GM19397 (cell line): ENCODE measurements around the gene ALPL.
"Not testable (repeated sequence)": the region's sequence is repeated elsewhere in the genome, so short reads cannot be mapped to it uniquely, and the experiment has no call there.

Source experiments
- ATAC-seq: cut with Tn5 transposase; IDR thresholded peaks from one replicate; pipeline ENCODE4 v1.9.1; 2021; ENCODE audit warnings: mild to moderate bottlenecking, moderate library complexity; ENCODE audit not compliant: unreplicated experiment

Gene ALPL

DNA sequence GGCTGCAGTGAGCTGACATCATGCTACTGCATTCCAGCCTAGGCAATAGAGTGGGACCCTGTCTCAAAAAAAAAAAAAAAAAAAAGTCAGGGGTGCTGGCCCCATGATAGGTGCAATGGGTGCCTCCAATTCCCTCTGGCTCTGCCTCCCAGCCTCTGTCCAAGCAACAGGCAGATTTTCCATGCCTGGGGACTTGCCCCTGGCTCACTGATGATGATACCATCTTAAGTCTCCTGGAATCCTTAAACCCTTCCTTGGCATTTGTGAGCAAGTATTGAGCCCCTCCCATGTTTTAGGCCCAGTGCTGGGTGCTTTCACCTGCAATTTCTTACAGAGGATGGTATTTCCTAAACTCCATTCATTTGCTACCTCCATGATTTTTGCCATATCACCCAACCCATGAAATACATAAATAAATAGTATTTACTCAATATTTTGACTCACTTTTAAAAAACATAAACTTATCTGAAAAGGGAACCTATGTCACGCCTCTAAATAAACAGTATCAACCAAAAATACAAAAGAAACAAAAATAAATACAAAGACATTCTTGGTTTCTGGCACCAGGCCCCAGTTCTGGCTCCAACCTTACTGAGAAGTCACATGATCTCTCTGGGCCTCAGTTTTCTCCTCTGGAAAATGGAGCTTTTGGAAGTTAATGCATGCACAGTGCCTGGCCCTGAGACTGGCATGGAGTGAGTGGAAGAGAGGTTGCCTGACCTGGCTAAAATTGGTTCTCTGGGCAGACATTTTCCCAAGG, 1.5 kb upstream of the ALPL start:
- ATAC-seq, result no peak

DNA sequence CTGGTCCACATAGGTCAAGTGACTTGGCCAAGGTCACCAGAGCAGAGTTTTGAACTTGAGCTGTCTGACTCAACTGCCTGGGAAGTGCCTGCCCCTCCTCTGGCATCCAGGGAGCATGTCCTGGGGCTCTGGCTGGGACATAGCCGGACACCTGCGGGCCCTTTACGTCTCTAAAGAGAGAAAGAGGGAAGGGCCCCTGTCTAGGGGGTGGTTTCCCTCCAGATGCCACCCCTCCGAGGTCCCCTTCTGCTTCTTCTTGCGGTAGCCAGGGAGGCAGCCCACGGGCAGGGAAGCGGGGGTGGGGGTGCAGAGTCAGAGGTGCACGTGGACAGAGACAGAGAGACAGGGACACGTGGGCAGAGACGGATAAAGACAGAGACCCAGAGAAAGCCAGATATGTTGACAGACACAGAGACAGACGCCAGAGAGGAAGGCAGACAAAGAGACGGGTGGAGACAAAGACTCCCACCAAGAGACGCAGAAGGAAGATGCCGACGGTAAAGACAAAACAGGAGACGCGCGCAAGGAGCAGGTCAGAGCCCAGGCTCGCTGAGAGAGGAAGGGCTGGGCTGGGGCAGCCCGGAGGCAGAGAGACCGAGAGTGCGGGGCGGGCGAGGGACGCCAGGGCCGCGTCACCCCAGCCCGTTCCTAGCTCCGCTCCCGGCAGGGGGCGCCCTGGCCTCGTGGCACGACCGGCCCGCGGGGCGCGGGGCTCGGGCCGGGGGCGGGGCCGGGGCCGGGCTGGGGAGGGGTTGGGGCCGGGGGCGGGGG, 458 bp upstream of the ALPL start:
- ATAC-seq, result no peak

DNA sequence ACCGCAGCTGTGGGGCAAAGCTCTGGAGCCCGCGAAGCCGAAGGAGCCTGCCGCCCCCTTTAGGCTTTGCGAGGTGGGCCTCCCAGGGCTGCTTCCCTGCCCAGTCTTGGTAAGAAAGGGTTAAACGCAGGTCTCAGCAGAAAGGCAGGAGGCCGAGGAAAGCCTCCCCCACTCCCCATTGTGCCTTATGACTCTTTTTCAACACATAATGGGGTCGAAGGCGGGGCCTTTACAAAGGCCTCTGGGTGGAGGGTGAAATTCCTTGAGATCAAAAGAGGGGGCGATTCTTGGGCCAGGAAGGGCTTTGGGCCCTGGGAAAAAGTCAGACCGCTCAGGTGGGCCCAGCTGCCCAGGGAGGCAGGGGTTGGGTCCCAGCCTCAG, 880 bp downstream of the ALPL start:
- ATAC-seq, result no peak

DNA sequence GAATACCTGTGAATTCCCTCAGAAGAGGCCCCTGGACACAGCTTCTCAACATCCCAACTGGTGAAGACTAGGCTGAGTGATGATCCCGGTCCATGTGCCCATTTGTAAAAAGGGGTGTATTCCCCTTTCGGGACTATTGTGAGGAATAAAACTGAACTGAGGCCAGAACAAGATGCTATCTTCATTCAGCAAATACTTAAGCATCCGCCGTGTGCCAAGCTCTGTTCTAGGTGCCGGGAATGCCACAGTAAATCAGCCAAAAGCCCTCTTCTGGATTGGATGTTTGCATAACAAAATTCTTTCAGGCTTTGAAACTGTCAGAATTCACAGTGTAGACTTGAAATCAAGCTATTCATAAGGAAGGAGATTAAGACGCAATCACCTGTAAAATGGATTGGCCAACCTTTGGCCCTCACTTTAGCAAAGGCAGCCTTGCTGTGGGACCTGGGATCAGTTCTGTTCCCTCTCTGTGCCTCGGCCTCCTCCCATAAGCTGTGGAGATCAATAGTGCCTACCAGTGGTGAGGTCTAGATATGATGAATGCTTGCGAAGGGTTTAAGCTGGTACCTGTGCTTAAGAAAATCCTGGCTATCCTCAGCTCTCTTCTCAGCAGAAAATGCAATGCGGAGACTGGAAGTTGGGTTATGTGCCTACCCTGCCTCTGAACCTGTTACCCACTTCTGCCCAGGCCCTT, 1.8 kb downstream of the ALPL start:
- ATAC-seq, result no peak

DNA sequence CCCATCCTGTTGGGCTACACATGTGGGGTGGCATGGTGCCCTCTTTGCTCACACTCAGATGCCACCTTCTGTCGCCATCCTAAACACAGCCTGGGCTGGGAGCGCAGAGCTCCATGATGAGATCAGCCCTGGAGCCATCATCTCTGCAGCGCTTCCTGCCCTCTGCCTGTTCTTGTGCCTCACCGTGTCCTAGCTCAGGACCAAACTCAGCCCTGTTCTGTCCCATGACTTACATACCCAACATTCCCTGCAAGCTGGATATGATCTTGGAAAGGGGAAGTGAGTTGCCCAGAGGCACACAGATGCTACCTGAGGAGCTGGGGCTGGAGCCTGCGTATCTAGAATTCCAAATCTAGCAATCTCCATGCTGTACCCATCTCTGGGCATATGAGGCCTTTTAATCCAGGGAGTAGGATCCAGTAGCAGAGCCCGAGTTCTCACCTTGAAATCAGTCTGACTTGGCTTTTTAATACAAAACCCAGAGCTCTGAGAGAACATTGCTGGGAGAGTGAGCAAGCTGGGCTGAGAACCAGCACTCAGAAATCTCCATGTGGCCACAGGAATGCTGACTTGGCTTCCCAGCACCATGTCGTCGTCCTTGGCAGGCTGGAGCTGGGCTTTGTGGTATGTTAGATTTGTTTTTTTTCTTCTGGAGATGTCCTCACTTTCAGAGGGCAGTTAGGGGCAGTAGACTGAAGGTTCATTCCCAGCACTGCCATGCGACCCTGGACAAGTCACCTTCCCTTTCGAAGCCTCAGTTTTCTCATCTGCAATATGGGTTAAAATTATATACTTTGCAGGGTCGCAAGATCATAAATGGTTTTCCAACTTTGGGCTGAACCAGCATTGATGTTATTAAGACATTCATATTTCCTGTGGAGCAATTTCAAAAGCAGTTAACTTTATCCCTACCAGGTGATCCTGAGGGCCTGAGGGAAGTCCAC, 2.6 kb downstream of the ALPL start:
- no peak for ATAC-seq

DNA sequence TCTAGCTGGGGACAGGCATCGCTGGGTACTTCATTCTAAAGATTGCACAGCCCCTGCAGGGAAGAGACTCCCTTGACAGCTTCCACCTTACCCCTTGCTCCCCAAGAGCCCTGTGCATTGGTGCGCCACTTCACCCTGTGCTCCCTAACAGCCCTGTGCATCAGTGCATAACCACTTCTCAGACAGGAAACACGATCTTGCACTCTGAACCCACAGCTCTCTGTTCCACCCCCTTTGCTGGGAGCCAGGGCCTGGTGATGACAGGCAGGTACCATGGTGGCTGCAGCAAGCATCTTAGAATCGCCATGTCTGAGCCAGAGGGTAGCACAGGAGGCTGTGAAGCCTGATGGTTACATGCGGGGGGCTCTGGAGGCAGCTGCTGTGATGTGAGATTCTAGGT, 5.0 kb downstream of the ALPL start:
- peak; percentile 52 for ATAC-seq

DNA sequence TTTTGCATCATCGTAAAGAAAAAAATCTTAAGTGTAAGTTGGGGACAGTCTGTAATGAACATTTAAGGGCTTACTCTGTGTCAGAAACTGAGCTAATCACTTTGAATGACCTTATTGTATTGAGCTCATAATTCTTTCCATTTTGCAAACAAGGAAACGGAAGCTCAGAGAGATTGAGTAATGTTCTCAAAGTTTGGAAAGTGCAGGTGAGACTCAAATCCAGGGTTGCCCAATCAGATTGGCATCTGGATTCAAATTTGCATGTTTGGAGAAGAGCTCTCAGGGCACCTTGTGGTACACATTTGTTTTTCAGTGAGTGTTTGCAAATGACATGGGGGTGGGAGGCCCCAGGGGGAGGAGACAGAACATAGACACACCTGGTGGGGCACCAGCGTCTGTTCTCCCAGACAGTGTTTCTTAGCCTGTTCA, 8.0 kb downstream of the ALPL start:
- ATAC-seq, result no peak

DNA sequence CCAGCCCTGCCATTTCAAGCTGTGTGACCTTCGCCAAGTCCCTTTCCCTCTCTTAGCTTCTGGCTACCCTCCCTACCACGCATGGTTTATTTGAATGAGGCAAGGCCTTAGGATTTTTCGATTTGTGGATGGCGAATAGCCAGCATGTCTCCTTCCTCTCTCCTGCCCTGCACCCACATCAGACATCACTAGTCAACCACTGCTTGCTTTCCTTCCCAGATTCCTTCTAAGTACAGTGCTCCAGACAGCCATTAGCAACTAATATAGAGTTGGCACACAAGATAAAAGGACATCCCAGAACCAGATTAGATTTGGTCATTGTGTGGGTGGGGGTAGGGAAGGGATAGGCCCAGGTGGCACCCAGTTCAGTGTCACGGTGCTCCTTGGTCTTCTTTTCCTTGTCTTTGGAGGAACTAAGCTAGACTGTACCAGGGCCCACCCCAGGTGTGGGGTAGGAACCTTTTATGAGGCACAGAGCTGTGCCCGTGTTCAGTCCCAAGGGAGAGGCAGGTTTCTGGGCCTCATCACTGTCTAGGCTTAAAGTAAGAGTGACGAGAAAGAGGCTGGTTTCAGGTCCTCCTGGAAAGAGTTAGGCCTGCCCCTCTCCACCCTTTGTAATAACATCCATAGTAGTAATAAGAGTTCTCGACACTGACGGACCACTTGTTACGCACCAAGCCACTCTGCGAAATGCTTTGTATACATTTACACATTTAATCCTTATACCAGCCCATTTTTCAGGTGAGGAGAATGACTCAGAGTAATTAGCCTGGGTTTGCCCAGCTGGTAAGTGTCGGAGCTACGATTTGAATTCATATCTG, 8.6 kb downstream of the ALPL start:
- ATAC-seq, result no peak

DNA sequence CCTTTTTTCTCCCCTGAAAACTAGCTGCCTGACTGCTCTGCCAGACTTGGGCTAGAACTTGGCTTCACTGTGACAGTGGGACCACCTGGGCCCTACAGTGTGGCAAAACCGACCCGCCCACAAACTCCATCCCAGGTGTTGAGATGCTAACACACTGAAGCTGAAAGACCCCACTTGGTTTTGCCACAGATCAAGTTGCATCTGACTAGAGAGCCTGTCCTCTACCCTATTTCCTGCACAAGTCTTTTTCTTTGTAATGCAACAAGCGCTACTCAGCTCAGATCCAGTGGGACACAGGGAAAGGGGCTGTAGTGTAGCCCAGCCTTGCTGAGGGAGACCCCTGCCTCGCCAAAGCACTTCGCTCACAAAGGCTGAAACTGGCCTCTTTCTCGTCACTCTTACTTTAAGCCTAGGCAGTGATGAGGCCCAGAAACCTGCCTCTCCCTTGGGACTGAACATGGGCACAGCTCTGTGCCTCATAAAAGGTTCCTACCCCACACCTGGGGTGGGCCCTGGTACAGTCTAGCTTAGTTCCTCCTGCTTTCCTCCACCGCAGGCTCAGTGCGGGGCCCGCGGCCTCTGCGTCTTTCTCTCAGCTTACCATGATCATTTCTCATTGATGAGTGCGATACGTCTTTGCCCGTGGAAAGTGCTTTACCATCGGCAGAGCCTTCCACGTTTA, 9.7 kb downstream of the ALPL start:
- no peak for ATAC-seq

DNA sequence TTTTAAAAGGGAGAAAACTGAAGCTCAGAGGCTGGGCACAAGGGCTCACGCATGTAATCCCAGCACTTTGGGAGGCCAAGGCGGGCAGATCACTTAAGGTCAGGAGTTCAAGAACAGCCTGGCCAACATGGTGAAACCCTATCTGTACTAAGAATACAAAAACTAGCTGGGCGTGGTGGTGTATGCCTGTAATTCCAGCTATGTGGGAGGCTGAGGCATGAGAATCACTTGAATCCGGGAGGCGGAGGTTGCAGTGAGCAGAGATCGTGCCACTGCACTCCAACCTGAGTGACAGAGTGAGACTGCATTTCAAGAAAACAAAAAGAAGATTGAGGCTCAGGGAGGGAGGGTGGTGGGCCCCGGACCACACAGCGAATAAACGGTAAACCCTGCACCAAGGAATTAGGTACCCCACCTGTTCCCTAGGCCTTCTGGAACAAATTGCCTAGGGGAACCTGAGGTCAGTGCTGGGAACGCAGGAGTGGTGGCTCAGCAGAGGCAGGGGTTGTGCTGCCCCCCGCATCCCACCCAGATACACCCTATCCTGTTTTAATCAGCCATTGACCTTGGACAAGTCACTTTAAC, 10.4 kb downstream of the ALPL start:
- ATAC-seq, result not testable (repeated sequence)

DNA sequence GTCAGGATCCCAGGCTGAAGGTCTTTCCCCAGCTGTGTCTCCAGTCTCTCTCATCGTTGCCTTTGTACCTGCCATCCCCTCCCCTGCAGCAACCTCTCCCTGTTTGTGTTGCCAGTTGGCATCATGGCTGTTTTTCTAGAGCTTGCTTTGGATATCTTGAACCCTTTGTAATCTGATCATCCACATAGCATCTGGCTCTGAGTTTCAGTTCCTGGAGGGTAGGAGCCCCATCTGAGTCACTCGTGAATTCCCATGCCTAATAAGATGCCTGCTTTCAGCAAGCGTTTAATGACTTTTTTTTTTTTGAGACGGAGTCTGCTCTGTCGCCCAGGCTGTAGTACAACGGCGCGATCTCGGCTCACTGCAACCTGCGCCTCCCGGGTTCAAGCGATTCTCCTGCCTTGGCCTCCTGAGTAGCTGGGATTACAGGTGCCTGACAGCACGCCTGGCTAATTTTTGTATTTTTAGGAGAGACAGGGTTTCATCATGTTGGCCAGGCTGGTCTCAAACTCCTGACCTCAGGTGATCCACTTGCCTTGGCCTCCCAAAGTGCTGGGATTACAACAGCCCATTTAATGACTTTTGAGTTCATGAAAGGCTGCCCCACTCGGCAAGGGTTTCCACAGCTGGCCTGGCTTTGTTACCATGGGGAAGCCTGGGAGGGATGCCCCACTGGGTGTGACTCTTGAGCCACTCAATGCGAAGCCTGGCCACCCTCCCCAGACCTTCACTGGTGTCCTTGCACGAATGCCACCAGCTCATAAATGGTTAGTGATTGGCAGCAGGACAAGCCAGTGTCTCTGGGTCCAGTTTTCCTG, 11.9 kb downstream of the ALPL start:
- ATAC-seq, result no peak

DNA sequence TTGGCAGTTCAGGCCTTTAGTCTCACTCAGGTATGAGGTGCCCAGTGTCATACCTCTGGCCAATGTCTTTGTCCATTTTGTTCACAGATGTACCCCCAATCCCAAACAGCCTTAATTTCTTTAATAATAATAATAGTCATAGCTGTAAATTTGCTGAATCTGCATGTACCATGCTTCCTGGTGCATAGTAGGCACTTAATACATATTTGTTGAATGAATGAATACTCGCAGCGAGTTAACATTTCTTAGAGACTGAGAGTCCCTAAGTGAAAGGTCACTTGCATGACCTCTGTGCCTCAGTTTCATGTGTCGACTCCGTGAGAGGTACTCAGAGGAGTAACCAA, 12.5 kb downstream of the ALPL start:
- ATAC-seq, result no peak

DNA sequence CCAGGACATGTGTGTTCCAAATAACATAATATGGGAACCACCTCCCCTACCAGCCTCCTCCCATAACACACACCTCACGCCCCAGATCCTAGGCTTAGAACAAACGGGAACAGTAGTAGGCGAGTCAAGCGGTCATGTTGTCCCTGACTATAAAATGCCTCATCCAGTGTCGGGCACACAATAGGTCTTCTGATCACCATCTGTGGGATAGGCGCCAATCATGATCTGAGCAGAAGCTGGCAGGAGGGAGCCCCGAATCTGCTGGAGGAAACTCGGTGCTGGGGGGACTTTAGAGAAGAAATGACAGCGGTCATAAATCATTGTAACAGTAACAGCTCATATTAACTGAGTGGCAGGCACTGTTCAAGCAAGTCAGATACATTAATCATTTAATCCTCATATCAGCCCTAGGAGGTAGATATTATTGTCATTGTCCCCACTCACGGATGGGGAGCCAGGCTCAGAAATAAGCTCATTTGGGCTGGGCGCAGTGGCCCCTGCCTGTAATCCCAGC, 13.4 kb downstream of the ALPL start:
- no peak for ATAC-seq

DNA sequence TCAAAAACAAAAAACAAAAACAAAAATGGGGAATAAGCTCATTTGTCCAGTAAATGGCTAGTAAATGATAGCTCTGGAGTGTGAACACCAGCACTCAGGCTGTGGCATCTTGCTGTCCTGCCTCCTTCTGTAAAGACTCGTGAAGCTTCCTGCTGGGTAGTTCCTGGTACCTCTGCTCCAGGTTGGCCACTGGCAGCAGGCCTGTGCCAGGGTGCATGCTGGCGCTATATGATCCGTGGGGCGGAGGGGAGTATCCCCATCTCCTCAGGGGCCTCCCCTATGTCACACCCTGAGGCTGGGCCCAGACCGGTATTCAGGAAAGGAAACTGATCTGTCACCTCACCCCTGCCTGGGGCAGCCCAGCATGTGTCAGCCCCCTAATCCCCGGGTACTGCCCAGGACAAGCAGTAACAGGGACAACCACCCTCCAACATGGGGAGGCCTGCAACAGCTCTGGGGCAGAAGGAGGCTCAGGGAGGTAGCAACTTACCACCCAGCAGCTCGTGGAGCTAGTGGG, 14.1 kb downstream of the ALPL start:
- ATAC-seq, result no peak

DNA sequence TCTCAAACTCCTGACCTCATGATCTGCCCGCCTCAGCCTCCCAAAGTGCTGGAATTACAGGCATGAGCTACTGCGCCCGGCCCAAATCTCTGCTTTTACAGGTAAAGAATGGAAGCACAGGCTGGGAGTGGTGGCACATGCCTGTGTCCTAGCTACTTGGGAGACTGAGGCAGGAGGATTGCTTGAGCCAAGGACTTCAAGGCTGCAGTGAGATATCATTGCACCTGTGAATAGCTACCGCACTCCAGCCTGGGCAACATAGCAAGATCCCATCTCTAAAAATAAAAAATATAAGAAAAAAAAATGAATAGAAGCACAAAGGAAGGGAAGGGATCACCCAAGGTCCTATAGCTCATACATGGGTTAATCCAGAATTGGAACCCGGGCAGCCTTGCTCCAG, 15.0 kb downstream of the ALPL start:
- ATAC-seq, result no peak

DNA sequence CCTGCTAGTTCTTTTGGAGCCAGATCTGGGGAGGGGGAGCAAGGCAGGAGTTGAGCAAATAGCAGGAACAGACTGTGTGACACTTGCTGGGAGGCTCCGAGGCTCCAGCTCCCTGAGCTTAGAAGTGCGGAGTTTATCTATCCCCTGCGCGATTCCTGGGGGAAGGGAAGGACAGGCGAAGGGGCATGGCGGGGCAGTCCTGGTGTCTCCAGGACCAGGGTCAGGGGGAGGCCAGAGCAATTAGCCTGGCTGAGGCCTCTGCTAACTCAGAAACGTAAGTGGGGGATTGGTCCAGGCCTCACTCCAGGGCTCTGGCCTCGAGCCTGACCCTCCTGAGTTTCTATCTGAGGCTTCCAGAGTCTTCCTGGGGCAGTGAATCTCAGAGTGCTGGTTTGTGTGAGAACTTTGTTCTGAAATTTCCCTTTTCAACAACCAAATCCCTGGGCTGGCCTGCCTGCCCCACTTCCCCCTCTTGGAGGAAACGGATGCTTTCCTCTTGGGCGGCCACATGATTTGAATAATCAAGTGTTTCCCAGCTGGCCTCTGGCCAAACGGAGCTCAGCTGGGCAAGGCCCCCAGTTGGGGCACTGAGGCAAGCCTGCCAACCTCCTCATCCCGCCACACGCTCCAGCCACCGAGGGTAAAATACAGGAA, 15.6 kb downstream of the ALPL start:
- ATAC-seq, result no peak

DNA sequence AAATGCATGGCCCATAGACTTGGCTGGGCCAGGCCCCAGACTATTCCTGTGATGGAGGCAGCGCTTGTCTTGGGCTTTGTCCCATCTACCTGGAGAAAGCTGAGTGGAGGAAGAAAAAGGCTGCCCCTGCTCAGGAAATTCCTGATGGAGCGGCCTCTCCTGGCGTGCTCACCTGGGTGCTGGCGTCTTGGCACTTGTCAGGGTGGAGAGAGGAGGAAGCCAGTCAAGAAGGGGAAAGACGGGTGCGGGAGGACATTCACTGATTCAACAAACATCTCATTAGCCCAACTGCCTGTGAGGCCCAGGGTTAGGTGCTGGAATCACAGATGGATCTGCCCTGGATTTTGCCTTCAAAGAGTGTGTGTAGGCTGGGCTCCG, 16.1 kb downstream of the ALPL start:
- no peak for ATAC-seq
